SJCRH30 (cell line): ENCODE data around the gene FRY. TPM values are rescaled to one million over a fixed set of nuclear protein-coding genes. Genes with fewer than 3 reads are reported as not detected.

Source experiments
- DNase-seq, 2 experiments: peaks; one replicate each; pipeline ENCODE4 v3.0.0-alpha.2; 2015 to 2020
- H3K27ac ChIP-seq: fragments of 250-450 bp; sonication (Bioruptor Pico); 2 replicates; pipeline ENCODE4 v1.5.1; 2020; ENCODE audit warnings: mild to moderate bottlenecking, moderate library complexity
- H3K27me3 ChIP-seq: fragments of 250-450 bp; sonication (Bioruptor Pico); 2 replicates; pipeline ENCODE4 v1.5.1; 2020; ENCODE audit warnings: mild to moderate bottlenecking, moderate library complexity
- H3K36me3 ChIP-seq: fragments of 250-450 bp; sonication (Bioruptor Pico); 2 replicates; pipeline ENCODE4 v1.5.1; 2020; ENCODE audit warnings: mild to moderate bottlenecking, moderate library complexity
- H3K4me1 ChIP-seq: fragments of 250-450 bp; sonication (Bioruptor Pico); 2 replicates; pipeline ENCODE4 v1.5.1; 2020; ENCODE audit warnings: mild to moderate bottlenecking, moderate library complexity
- H3K4me3 ChIP-seq: fragments of 250-450 bp; sonication (Bioruptor Pico); 2 replicates; pipeline ENCODE4 v1.5.1; 2020; ENCODE audit warnings: mild to moderate bottlenecking, moderate library complexity
- H3K9me3 ChIP-seq: fragments of 250-450 bp; sonication (Bioruptor Pico); replicated peaks from 2 replicates; pipeline ENCODE4 v1.5.1; 2020; ENCODE audit warnings: mild to moderate bottlenecking, moderate library complexity
- total RNA-seq: library from RNA; depleted of rRNA; stranded (reverse); fragments of >200 nt; shearing (Covaris generic); gene quantifications from 2 replicates; pipeline ENCODE4 v1.2.3, GENCODE V29; 2014

FRY gene
- total RNA-seq, 1 experiment from 2014 or later: 3.0 TPM

- no peak overlapping the region for H3K4me3 ChIP-seq
- no peak overlapping the region for H3K27ac ChIP-seq
- H3K9me3 ChIP-seq: peaks cover 3% of the 10 kb centered on the region; the same call in 1 of the 2 replicates
- DNase-seq: no peak
- no peaks in the 10 kb centered on the region for H3K4me1 ChIP-seq
- no peaks in the 10 kb centered on the region for H3K27me3 ChIP-seq
- H3K36me3 ChIP-seq: no peaks in the 10 kb centered on the region
Measured at GRCh38 chr13:32068255-32068654, 36.7 kb downstream of the FRY start.

GRCh38 chr13:32073180-32073864 lies 41.7 kb downstream of the FRY start:
- H3K27ac ChIP-seq: no peak overlapping the region
- no peaks in the 10 kb centered on the region for H3K4me1 ChIP-seq
- DNase-seq: no peak
- no peaks in the 10 kb centered on the region for H3K36me3 ChIP-seq
- no peaks in the 10 kb centered on the region for H3K27me3 ChIP-seq
- peaks cover 3% of the 10 kb centered on the region; the same call in 1 of the 2 replicates for H3K9me3 ChIP-seq
- no peak overlapping the region for H3K4me3 ChIP-seq

GRCh38 chr13:32075170-32075851 lies 43.7 kb downstream of the FRY start:
- H3K4me1 ChIP-seq: peaks cover 6% of the 10 kb centered on the region; the same call in 1 of the 2 replicates
- H3K4me3 ChIP-seq: no peak overlapping the region
- no peak overlapping the region for H3K27ac ChIP-seq
- H3K36me3 ChIP-seq: no peaks in the 10 kb centered on the region
- DNase-seq: no peak
- no peaks in the 10 kb centered on the region for H3K27me3 ChIP-seq
- H3K9me3 ChIP-seq: no peaks in the 10 kb centered on the region

- peak in 1 of 2 experiments; percentile 31 for DNase-seq
Measured at GRCh38 chr13:32079587-32079986, 48.0 kb downstream of the FRY start.

GRCh38 chr13:32080328-32080744 lies 48.8 kb downstream of the FRY start:
- Histone ChIP-seq H3K4me1 (peaks cover 6% of the 10 kb centered on the region; the same call in 1 of the 2 replicates), H3K27me3 (no peaks in the 10 kb centered on the region), H3K9me3 (no peaks in the 10 kb centered on the region), H3K4me3 (no peak overlapping the region), H3K36me3 (no peaks in the 10 kb centered on the region), H3K27ac (no peak overlapping the region)
- no peak for DNase-seq

More at GRCh38 chr13:32079587-32079986, 48.0 kb downstream of the FRY start:
- Histone ChIP-seq H3K4me1 (peaks cover 6% of the 10 kb centered on the region; the same call in 1 of the 2 replicates), H3K27me3 (no peaks in the 10 kb centered on the region), H3K4me3 (no peak overlapping the region), H3K36me3 (no peaks in the 10 kb centered on the region), H3K9me3 (no peaks in the 10 kb centered on the region), H3K27ac (no peak overlapping the region)

GRCh38 chr13:32081591-32081990 lies 50.0 kb downstream of the FRY start:
- no peak for DNase-seq
- no peak overlapping the region for H3K4me3 ChIP-seq
- no peaks in the 10 kb centered on the region for H3K9me3 ChIP-seq
- H3K27ac ChIP-seq: no peak overlapping the region
- no peaks in the 10 kb centered on the region for H3K27me3 ChIP-seq
- H3K4me1 ChIP-seq: peaks cover 6% of the 10 kb centered on the region; the same call in 1 of the 2 replicates
- H3K36me3 ChIP-seq: no peaks in the 10 kb centered on the region

GRCh38 chr13:32086366-32086765 lies 54.8 kb downstream of the FRY start:
- Histone ChIP-seq H3K9me3 (no peaks in the 10 kb centered on the region; the same call in 1 of the 2 replicates), H3K27ac (no peak overlapping the region), H3K27me3 (no peaks in the 10 kb centered on the region), H3K36me3 (no peaks in the 10 kb centered on the region), H3K4me1 (0 out of 2 replicates have a peak, but pooled peaks cover 3% of the 10 kb centered on the region), H3K4me3 (no peak overlapping the region)
- DNase-seq: no peak

- no peaks in the 10 kb centered on the region for H3K36me3 ChIP-seq
- H3K4me3 ChIP-seq: no peak overlapping the region
- DNase-seq: no peak
- H3K27me3 ChIP-seq: no peaks in the 10 kb centered on the region
- no peaks in the 10 kb centered on the region; the same call in 1 of the 2 replicates for H3K9me3 ChIP-seq
- H3K27ac ChIP-seq: no peak overlapping the region
- 0 out of 2 replicates have a peak, but pooled peaks cover 3% of the 10 kb centered on the region for H3K4me1 ChIP-seq
Measured at GRCh38 chr13:32086791-32087441, 55.3 kb downstream of the FRY start.

GRCh38 chr13:32087955-32088747 lies 56.6 kb downstream of the FRY start:
- Histone ChIP-seq H3K4me1 (0 out of 2 replicates have a peak, but pooled peaks cover 3% of the 10 kb centered on the region), H3K27ac (no peak overlapping the region), H3K9me3 (no peaks in the 10 kb centered on the region; the same call in 1 of the 2 replicates), H3K36me3 (no peaks in the 10 kb centered on the region), H3K27me3 (no peaks in the 10 kb centered on the region), H3K4me3 (no peak overlapping the region)
- DNase-seq: no peak

- H3K27me3 ChIP-seq: no peaks in the 10 kb centered on the region
- H3K9me3 ChIP-seq: no peaks in the 10 kb centered on the region
- H3K36me3 ChIP-seq: no peaks in the 10 kb centered on the region
- H3K27ac ChIP-seq: no peak overlapping the region
- 0 out of 2 replicates have a peak, but pooled peaks cover 3% of the 10 kb centered on the region for H3K4me1 ChIP-seq
- H3K4me3 ChIP-seq: no peak overlapping the region
- DNase-seq: no peak
Measured at GRCh38 chr13:32092496-32092895, 60.9 kb downstream of the FRY start.

- no peaks in the 10 kb centered on the region for H3K36me3 ChIP-seq
- DNase-seq: no peak
- H3K4me3 ChIP-seq: no peak overlapping the region
- H3K27me3 ChIP-seq: no peaks in the 10 kb centered on the region
- no peaks in the 10 kb centered on the region for H3K9me3 ChIP-seq
- no peak overlapping the region for H3K27ac ChIP-seq
- H3K4me1 ChIP-seq: 0 out of 2 replicates have a peak, but pooled peaks cover 3% of the 10 kb centered on the region
Measured at GRCh38 chr13:32093006-32093405, 61.4 kb downstream of the FRY start.

- no peak for DNase-seq
Measured at GRCh38 chr13:32098272-32098671, 66.7 kb downstream of the FRY start.

GRCh38 chr13:32105653-32106313 lies 74.2 kb downstream of the FRY start:
- H3K27me3 ChIP-seq: no peaks in the 10 kb centered on the region
- H3K36me3 ChIP-seq: no peaks in the 10 kb centered on the region
- no peak overlapping the region for H3K27ac ChIP-seq
- no peaks in the 10 kb centered on the region for H3K4me1 ChIP-seq
- H3K4me3 ChIP-seq: no peak overlapping the region
- DNase-seq: no peak
- H3K9me3 ChIP-seq: no peaks in the 10 kb centered on the region

More at GRCh38 chr13:32098272-32098671, 66.7 kb downstream of the FRY start:
- Histone ChIP-seq H3K27me3 (no peaks in the 10 kb centered on the region), H3K9me3 (no peaks in the 10 kb centered on the region), H3K4me1 (no peaks in the 10 kb centered on the region), H3K4me3 (no peak overlapping the region), H3K36me3 (no peaks in the 10 kb centered on the region), H3K27ac (no peak overlapping the region)

GRCh38 chr13:32107474-32107873 lies 75.9 kb downstream of the FRY start:
- no peaks in the 10 kb centered on the region for H3K36me3 ChIP-seq
- no peak overlapping the region for H3K4me3 ChIP-seq
- no peak overlapping the region for H3K27ac ChIP-seq
- H3K4me1 ChIP-seq: no peaks in the 10 kb centered on the region
- H3K9me3 ChIP-seq: no peaks in the 10 kb centered on the region
- no peaks in the 10 kb centered on the region for H3K27me3 ChIP-seq
- DNase-seq: no peak
